AG04450 (cell line): ENCODE measurements around the gene ARID1A. TPM values are rescaled to one million over a fixed set of nuclear protein-coding genes. Genes with fewer than 3 reads are reported as not detected.

ENCODE experiments used
- CTCF ChIA-PET: fragments of 300-600, 350-600 bp; formaldehyde crosslinking; extraction: SDS; loops from one replicate; lab custom pipeline; 2022; ENCODE audit warnings: antibody characterized with exemption, inconsistent platforms; lab: Charles Lee
- POLR2A ChIA-PET: fragments of 350-600 bp; formaldehyde crosslinking; extraction: SDS; loops from one replicate; lab custom pipeline; 2021; ENCODE audit warnings: antibody characterized with exemption, inconsistent platforms; lab: Yijun Ruan, JAX
- DNase-seq: peaks from one replicate; pipeline ENCODE4 v3.0.0-alpha.2; 2011; ENCODE audit warnings: low read depth, low spot score
- H3K27ac ChIP-seq: one replicate; pipeline ENCODE4 v1.5.1; 2012; ENCODE audit warnings: low read depth, low read length, control low read depth
- H3K27me3 ChIP-seq: one replicate; pipeline ENCODE4 v1.6.0; 2012; ENCODE audit warnings: low read length; ENCODE audit not compliant: control insufficient read depth, insufficient read depth
- H3K4me3 ChIP-seq: 2 replicates; pipeline ENCODE4 v1.5.1; 2011; ENCODE audit warnings: mild to moderate bottlenecking, low read depth, low read length, control low read depth
- H3K9me3 ChIP-seq: 2 replicates; pipeline ENCODE4 v1.5.1; 2012; ENCODE audit warnings: low read length; ENCODE audit not compliant: control insufficient read depth, insufficient read depth
- CTCF ChIP-seq: IDR thresholded peaks from 2 replicates; pipeline ENCODE4 v1.5.1; 2011; ENCODE audit warnings: low read depth, low read length, control low read depth, inconsistent platforms
- polyA plus RNA-seq: library from polyadenylated mRNA; depleted of rRNA; stranded (reverse); fragments of >200 nt; gene quantifications from 2 replicates; pipeline ENCODE4 v1.2.3, GENCODE V29; 2011

Gene ARID1A
- polyA plus RNA-seq, 1 experiment, result 16.4 TPM

- ChIA-PET CTCF (no interaction called here), POLR2A (no interaction called here)
- Histone ChIP-seq H3K27ac (no peak overlapping the region), H3K27me3 (no peaks in the 10 kb centered on the region), H3K9me3 (no peaks in the 10 kb centered on the region), H3K4me3 (no peak overlapping the region)
- no peak for TF ChIP-seq CTCF
- no peak for DNase-seq
Observed at GRCh38 chr1:26740952-26741351, 45.1 kb downstream of the ARID1A start.

- H3K9me3 ChIP-seq, result no peaks in the 10 kb centered on the region
- DNase-seq, result no peak
- CTCF ChIA-PET, result interaction anchor here (1.5 to 2.4 kb wide), 2 partner anchors 47 to 141 kb away, joined by 4 to 13 read pairs; no protein-coding TSS in a partner anchor
- H3K27ac ChIP-seq, result peak overlapping the region; percentile 79
- no peaks in the 10 kb centered on the region for H3K27me3 ChIP-seq
- POLR2A ChIA-PET, result interaction anchor here (1.0 to 1.5 kb wide), 3 partner anchors 20 to 44 kb away, joined by 3 read pairs; partner anchors contain the start of gene PIGV
- no peak for TF ChIP-seq CTCF
- H3K4me3 ChIP-seq, result no peak overlapping the region
Observed at GRCh38 chr1:26743426-26744059, 47.7 kb downstream of the ARID1A start.

GRCh38 chr1:26744075-26744959 lies 48.5 kb downstream of the ARID1A start:
- POLR2A ChIA-PET, result interaction anchor here (0.8 to 1.5 kb wide), 5 partner anchors 11 to 47 kb away, joined by 3 to 4 read pairs (median 3); partner anchors contain the start of gene PIGV
- Histone ChIP-seq H3K27ac (peak overlapping the region; percentile 79), H3K9me3 (no peaks in the 10 kb centered on the region), H3K27me3 (no peaks in the 10 kb centered on the region), H3K4me3 (no peak overlapping the region)
- peak; percentile 50 for DNase-seq
- no peak for TF ChIP-seq CTCF
- CTCF ChIA-PET, result interaction anchor here (0.9 to 2.4 kb wide), 2 partner anchors 14 to 142 kb away, joined by 4 to 13 read pairs; no protein-coding TSS in a partner anchor

GRCh38 chr1:26745191-26745590 lies 49.4 kb downstream of the ARID1A start:
- ChIA-PET POLR2A (interaction anchor here (0.8 to 1.4 kb wide), 3 partner anchors 11 to 48 kb away, joined by 3 to 4 read pairs (median 4); no protein-coding TSS in a partner anchor), CTCF (interaction anchor here (0.9 to 2.4 kb wide), 2 partner anchors 13 to 143 kb away, joined by 4 to 13 read pairs; no protein-coding TSS in a partner anchor)
- H3K4me3 ChIP-seq, result no peak overlapping the region
- H3K27me3 ChIP-seq, result no peaks in the 10 kb centered on the region
- H3K9me3 ChIP-seq, result no peaks in the 10 kb centered on the region
- no peak for TF ChIP-seq CTCF
- H3K27ac ChIP-seq, result no peak overlapping the region
- DNase-seq, result no peak
